Sigmoid colon (tissue), 7 donors: ENCODE data around the gene SH2D2A. TPM values are rescaled to one million over a fixed set of nuclear protein-coding genes. Genes with fewer than 3 reads are reported as not detected.

Experiments
- DNase-seq: peaks from one replicate; pipeline ENCODE4 v3.0.0-alpha.2; 2019
- H3K27ac ChIP-seq, 4 donors: fragments of 200-600 bp; sonication (generic); one replicate each; pipeline ENCODE4 v1.5.1; 2016 to 2019; ENCODE audit warnings: mild to moderate bottlenecking in 1 of 4
- H3K27me3 ChIP-seq, 3 donors: fragments of 200-600 bp; sonication (generic); one replicate each; pipeline ENCODE4 v1.5.1; 2019; ENCODE audit warnings: mild to moderate bottlenecking in 1 of 3
- H3K36me3 ChIP-seq, 4 donors: fragments of 200-600 bp; sonication (generic); one replicate each; pipeline ENCODE4 v1.5.1; 2016 to 2019
- H3K4me1 ChIP-seq, 4 donors: fragments of 200-600 bp; sonication (generic); one replicate each; pipeline ENCODE4 v1.5.1; 2017 to 2019
- H3K4me3 ChIP-seq, 4 donors: fragments of 200-600 bp; sonication (generic); one replicate each; pipeline ENCODE4 v1.5.1; 2017 to 2019; ENCODE audit warnings: mild to moderate bottlenecking in 2 of 4, moderate library complexity in 1 of 4
- H3K9me3 ChIP-seq, 4 donors: fragments of 200-600 bp in 3 of 4; sonication (generic) in 3 of 4; one replicate each; pipeline versions ENCODE4 v1.5.1 to v1.6.1; 2013 to 2019
- EP300 ChIP-seq, 4 donors: sonication (generic); formaldehyde crosslinking; IDR thresholded peaks; one replicate each; pipeline ENCODE4 v1.6.1; 2017; ENCODE audit warnings: antibody characterized with exemption in 4 of 4
- POLR2A ChIP-seq, 2 donors: fragments of 450-650 bp; IDR thresholded peaks; one replicate each; pipeline ENCODE4 v1.6.1; 2016; ENCODE audit warnings: antibody characterized with exemption in 2 of 2, mild to moderate bottlenecking in 2 of 2, moderate library complexity in 2 of 2
- POLR2AphosphoS5 ChIP-seq, 4 donors: sonication (generic); formaldehyde crosslinking; IDR thresholded peaks; one replicate each; pipeline ENCODE4 v1.6.1; 2017; ENCODE audit warnings: antibody characterized with exemption in 4 of 4
- WGBS, 2 donors: extraction: QIAGEN DNeasy Blood & Tissue Kit; methylation state at CpG; one replicate each; pipeline ENCODE4 v1.1.7; 2013; 5-methylcytosine and 5-hydroxymethylcytosine counted together
- intact Hi-C: fragments of 100-400 bp; cut with DNase I; formaldehyde crosslinking; loops from one replicate; pipeline ENCODE4 v1.15.1; 2023
- polyA plus RNA-seq, 3 donors: library from polyadenylated mRNA; stranded (reverse); fragments of 200-250 nt; gene quantifications; one replicate each; pipeline ENCODE4 v1.2.3, GENCODE V29; 2013
- total RNA-seq, 4 donors: library from RNA; depleted of rRNA; stranded (reverse); fragments of >200 nt; gene quantifications; one replicate each; pipeline ENCODE4 v1.1.0, GENCODE V29; 2016
- TF ChIP-seq, protein P1 (sequence below), 4 experiments: fragments of 450-650 bp in 3 of 4; fragments of 200-600 bp in 1 of 4; IDR thresholded peaks; one replicate each; pipeline ENCODE4 v1.5.1; 2016 to 2019; ENCODE audit warnings: antibody characterized with exemption in 4 of 4, mild to moderate bottlenecking in 3 of 4, moderate library complexity in 2 of 4
- donor health status: healthy with polysubstance abuse.
- donor health status: Bipolar disorder and iron deficiency.
- donor health status: healthy.

Gene SH2D2A
- total and polyA plus RNA-seq, 7 donors, result 0.69 to 8.2 (median 3.3) TPM

DNA sequence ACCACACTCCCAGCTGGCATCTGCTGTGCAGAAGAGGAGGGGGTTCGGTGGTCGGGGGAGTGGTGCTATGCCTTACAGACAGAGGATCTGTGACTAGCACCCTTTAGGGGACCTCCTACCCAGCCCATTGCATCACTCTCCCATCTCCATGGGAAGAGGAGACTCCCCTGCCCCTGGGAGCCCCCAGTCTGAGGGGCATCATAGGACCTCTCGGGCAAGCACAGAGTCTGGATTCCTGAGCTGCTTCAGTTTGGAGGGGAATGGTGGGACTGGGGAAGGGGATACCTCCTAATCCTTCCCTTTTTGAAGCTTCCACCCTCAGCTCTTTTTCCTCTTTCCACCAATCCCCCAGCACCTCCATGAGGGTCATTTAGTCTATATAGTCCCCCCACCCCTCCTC lies 40.9 kb upstream of the SH2D2A start:
- Histone ChIP-seq H3K27ac (no peak overlapping the region), H3K4me3 (no peak overlapping the region), H3K4me1 (peaks cover 0 to 33% (median 29%) of the 10 kb centered on the region in 4 donors), H3K9me3 (no peaks in the 10 kb centered on the region), H3K36me3 (no peaks in the 10 kb centered on the region), H3K27me3 (peaks cover 20 to 55% (median 52%) of the 10 kb centered on the region in 3 donors)
- TF ChIP-seq, protein P1, sequence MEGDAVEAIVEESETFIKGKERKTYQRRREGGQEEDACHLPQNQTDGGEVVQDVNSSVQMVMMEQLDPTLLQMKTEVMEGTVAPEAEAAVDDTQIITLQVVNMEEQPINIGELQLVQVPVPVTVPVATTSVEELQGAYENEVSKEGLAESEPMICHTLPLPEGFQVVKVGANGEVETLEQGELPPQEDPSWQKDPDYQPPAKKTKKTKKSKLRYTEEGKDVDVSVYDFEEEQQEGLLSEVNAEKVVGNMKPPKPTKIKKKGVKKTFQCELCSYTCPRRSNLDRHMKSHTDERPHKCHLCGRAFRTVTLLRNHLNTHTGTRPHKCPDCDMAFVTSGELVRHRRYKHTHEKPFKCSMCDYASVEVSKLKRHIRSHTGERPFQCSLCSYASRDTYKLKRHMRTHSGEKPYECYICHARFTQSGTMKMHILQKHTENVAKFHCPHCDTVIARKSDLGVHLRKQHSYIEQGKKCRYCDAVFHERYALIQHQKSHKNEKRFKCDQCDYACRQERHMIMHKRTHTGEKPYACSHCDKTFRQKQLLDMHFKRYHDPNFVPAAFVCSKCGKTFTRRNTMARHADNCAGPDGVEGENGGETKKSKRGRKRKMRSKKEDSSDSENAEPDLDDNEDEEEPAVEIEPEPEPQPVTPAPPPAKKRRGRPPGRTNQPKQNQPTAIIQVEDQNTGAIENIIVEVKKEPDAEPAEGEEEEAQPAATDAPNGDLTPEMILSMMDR (IDR thresholded peaks at IDR 0.05), result no peak
- TF ChIP-seq POLR2A (IDR thresholded peaks at IDR 0.05), result no peak
- TF ChIP-seq EP300 (IDR thresholded peaks at IDR 0.05), result no peak
- TF ChIP-seq POLR2AphosphoS5 (IDR thresholded peaks at IDR 0.05), result no peak
- DNase-seq, result no peak
- intact Hi-C loops, result no loop called here
- 65 to 70% methylated on average over 3 of the region's 3 CpGs for WGBS, 2 donors

DNA sequence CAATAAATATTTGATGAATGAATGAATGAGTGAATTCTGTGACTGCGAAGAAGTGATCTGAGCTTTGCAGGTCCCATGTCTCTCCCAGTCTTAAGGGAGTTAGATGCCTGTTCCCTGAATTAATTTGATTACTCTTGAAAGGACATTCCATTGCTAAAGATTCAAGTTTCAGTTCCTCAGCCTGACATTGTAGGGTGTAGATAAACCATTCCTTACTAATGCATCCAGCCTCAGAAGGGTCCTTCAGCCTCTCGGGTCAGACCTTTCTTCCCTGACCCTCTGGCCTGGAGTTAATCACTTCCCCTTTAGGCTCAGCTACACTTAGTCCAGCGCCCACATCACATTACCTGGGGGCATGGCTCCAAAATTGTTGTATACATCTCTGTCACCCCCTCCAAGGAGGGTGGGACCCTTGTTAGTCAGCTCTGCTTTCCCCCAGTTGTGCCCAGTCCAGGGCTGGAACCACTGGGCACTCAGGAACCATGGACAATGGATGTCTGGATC lies 39.7 kb upstream of the SH2D2A start:
- no peaks in the 10 kb centered on the region for H3K36me3 ChIP-seq
- no peak for DNase-seq
- peaks cover 14 to 43% (median 40%) of the 10 kb centered on the region in 3 donors for H3K27me3 ChIP-seq
- intact Hi-C loops, result no loop called here
- TF ChIP-seq, protein P1 (IDR thresholded peaks at IDR 0.05), result no peak
- TF ChIP-seq POLR2A (IDR thresholded peaks at IDR 0.05) (no peak), EP300 (IDR thresholded peaks at IDR 0.05) (no peak), POLR2AphosphoS5 (IDR thresholded peaks at IDR 0.05) (no peak)
- no peak overlapping the region for H3K4me3 ChIP-seq
- peaks cover 0 to 39% (median 31%) of the 10 kb centered on the region in 4 donors for H3K4me1 ChIP-seq
- H3K27ac ChIP-seq, result no peak overlapping the region
- H3K9me3 ChIP-seq, result no peaks in the 10 kb centered on the region
- WGBS, 2 donors, result 77 to 80% methylated on average over 3 of the region's 3 CpGs

DNA sequence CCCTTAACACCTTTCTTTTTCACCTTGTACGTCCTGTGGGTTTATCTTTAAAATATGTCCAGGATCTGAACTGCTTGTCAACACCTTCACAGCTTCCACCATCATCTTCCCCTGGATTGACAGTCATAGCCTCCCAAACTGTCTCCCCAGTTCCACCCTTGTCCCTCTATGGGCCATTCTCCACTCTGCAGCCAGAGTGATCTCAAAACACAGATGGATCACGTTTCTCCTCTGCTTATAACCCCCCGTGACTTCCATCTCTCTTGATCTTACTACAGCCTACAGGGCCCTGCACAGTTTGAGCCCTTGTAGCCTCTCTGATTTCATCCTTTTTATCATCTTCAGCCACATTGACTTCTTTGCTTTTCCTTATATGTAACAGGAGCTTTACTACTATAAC lies 38.0 kb upstream of the SH2D2A start:
- H3K4me1 ChIP-seq, result peaks cover 0 to 22% (median 14%) of the 10 kb centered on the region in 4 donors
- no peak overlapping the region for H3K27ac ChIP-seq
- intact Hi-C loops, result no loop called here
- peaks cover 0 to 29% (median 26%) of the 10 kb centered on the region in 3 donors for H3K27me3 ChIP-seq
- no peak for TF ChIP-seq POLR2AphosphoS5 (IDR thresholded peaks at IDR 0.05)
- TF ChIP-seq, protein P1 (IDR thresholded peaks at IDR 0.05), result no peak
- no peak for TF ChIP-seq POLR2A (IDR thresholded peaks at IDR 0.05)
- TF ChIP-seq EP300 (IDR thresholded peaks at IDR 0.05), result no peak
- 57 to 67% methylated on average over 3 of the region's 3 CpGs for WGBS, 2 donors
- no peak for DNase-seq
- no peak overlapping the region for H3K4me3 ChIP-seq
- no peaks in the 10 kb centered on the region for H3K36me3 ChIP-seq
- no peaks in the 10 kb centered on the region for H3K9me3 ChIP-seq

DNA sequence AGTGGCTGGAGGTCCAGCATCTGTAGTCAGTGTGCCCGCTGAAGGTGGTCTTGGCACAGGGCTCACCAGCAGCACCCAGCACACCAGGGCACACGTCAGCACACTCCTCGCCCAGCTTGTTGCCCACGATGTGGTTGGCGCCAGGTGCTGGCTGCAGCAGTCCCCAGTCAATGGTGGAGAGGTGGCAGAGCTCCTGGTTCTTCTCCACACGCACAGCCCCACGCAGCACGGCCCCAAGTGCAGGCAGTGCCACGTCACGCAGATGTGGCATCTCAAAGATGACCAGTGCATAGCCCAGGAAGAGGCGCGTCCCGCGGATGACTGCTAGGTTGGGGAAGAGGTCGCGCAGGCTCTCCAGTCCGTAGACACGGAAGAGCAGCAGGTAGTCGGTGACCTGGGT lies 37.1 kb upstream of the SH2D2A start:
- Histone ChIP-seq H3K27me3 (peaks cover 3 to 29% (median 25%) of the 10 kb centered on the region in 3 donors), H3K4me1 (peaks cover 0 to 16% (median 6%) of the 10 kb centered on the region in 4 donors), H3K27ac (no peak overlapping the region), H3K4me3 (no peak overlapping the region), H3K9me3 (no peaks in the 10 kb centered on the region), H3K36me3 (no peaks in the 10 kb centered on the region)
- 94% methylated on average over 19 of the region's 19 CpGs for WGBS, 2 donors
- no peak for DNase-seq
- no peak for TF ChIP-seq EP300 (IDR thresholded peaks at IDR 0.05)
- TF ChIP-seq, protein P1 (IDR thresholded peaks at IDR 0.05), result no peak
- no peak for TF ChIP-seq POLR2A (IDR thresholded peaks at IDR 0.05)
- no peak for TF ChIP-seq POLR2AphosphoS5 (IDR thresholded peaks at IDR 0.05)
- intact Hi-C loops, result no loop called here

DNA sequence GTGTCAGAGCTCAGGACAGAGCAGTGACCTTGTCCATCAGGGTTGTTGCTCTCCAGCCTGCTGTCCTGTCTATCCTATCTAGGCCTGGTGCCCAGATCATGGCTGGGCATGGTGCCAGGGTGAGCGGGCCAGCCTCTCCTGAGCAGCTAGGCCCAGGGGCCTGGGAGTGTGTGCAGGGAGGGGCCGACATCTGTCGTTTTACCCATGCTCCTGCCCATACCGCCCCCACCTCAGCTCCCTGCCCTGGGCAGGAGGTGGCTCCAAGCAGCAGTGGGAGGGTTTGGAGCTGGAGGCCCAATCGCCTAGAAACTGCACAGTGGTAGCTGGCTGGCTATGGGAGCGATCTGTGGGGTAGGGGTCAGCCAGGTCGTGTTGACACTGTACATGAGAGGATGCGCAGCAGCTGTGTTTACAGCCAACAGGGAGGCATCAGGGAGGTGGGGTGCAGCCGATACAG lies 35.8 kb upstream of the SH2D2A start:
- 13 to 51% methylated on average over 9 of the region's 9 CpGs for WGBS, 2 donors
- no peaks in the 10 kb centered on the region for H3K9me3 ChIP-seq
- no peak overlapping the region for H3K4me3 ChIP-seq
- no peaks in the 10 kb centered on the region for H3K36me3 ChIP-seq
- no peak for TF ChIP-seq EP300 (IDR thresholded peaks at IDR 0.05)
- TF ChIP-seq POLR2A (IDR thresholded peaks at IDR 0.05), result no peak
- no peak for TF ChIP-seq POLR2AphosphoS5 (IDR thresholded peaks at IDR 0.05)
- TF ChIP-seq, protein P1 (IDR thresholded peaks at IDR 0.05), result no peak
- peaks cover 0 to 9% (median 3%) of the 10 kb centered on the region in 4 donors for H3K4me1 ChIP-seq
- no peak overlapping the region for H3K27ac ChIP-seq
- intact Hi-C loops, result no loop called here
- peaks cover 4 to 25% (median 23%) of the 10 kb centered on the region in 3 donors for H3K27me3 ChIP-seq
- peak; percentile 79 for DNase-seq
